Measurements from ENCODE around the gene DMPK. TPM values are rescaled to one million over a fixed set of nuclear protein-coding genes. Genes with fewer than 3 reads are reported as not detected.
"Not testable (repeated sequence)": the region's sequence is repeated elsewhere in the genome, so short reads cannot be mapped to it uniquely, and the experiment has no call there.

Gene DMPK
- total RNA-seq, 1 experiment from 2014 or later: 40.5 TPM

- no peak for TF ChIP-seq CTCF (IDR thresholded peaks at IDR 0.05; ENCODE audit: unreplicated experiment)
- H3K27ac Mint-ChIP-seq (ENCODE audit: low read depth, unreplicated experiment): peak overlapping the region; percentile 82
- peaks cover 18% of the 10 kb centered on the region for H3K36me3 Mint-ChIP-seq (ENCODE audit: insufficient read depth, unreplicated experiment)
- intact Hi-C loops (cut with micrococcal nuclease): no loop called here
- H3K4me3 Mint-ChIP-seq (ENCODE audit: unreplicated experiment): peak overlapping the region; percentile 99
- no peaks in the 10 kb centered on the region for H3K27me3 Mint-ChIP-seq (ENCODE audit: insufficient read depth, unreplicated experiment)
- no TSS peak for BruUV-seq (replicated peaks)
- ChIA-PET POLR2A (interaction anchor here (0.6 to 3.6 kb wide), 15 partner anchors 10 to 265 kb away, joined by 3 to 89 read pairs (median 4); partner anchors contain the start of genes CCDC61, DMPK, QPCTL and SIX5), CTCF (interaction anchor here (0.6 to 2.8 kb wide), 8 partner anchors 13 to 1542 kb away, joined by 3 to 12 read pairs (median 5); partner anchors contain the start of genes QPCTL and SIX5)
- H3K9me3 Mint-ChIP-seq (ENCODE audit: unreplicated experiment): no peaks in the 10 kb centered on the region
- H3K4me1 Mint-ChIP-seq (ENCODE audit: insufficient read depth, unreplicated experiment): peaks cover 13% of the 10 kb centered on the region
- DNase-seq (ENCODE audit: unreplicated experiment): peak; percentile 65
Measured at GRCh38 chr19:45729800-45730290, 52.4 kb downstream of the DMPK start.

- H3K9me3 Mint-ChIP-seq (ENCODE audit: unreplicated experiment); H3K27me3 Mint-ChIP-seq (ENCODE audit: insufficient read depth, unreplicated experiment); H3K4me3 Mint-ChIP-seq (ENCODE audit: unreplicated experiment); BruUV-seq (replicated peaks); DNase-seq (ENCODE audit: unreplicated experiment); intact Hi-C loops (cut with micrococcal nuclease); H3K27ac Mint-ChIP-seq (ENCODE audit: low read depth, unreplicated experiment): not testable (repeated sequence)
- peaks cover 25% of the 10 kb centered on the region for H3K36me3 Mint-ChIP-seq (ENCODE audit: insufficient read depth, unreplicated experiment)
- ChIA-PET POLR2A (interaction anchor here (0.6 to 3.6 kb wide), 3 partner anchors 11 to 143 kb away, joined by 3 to 89 read pairs (median 11); partner anchors contain the start of gene SIX5), CTCF (interaction anchor here (2.3 kb wide), 1 partner anchor 41 kb away, joined by 12 read pairs; the partner anchor contains the start of gene SIX5)
- peaks cover 18% of the 10 kb centered on the region for H3K4me1 Mint-ChIP-seq (ENCODE audit: insufficient read depth, unreplicated experiment)
Measured at GRCh38 chr19:45728683-45729082, 53.6 kb downstream of the DMPK start.

- BruUV-seq (replicated peaks); H3K27me3 Mint-ChIP-seq (ENCODE audit: insufficient read depth, unreplicated experiment); intact Hi-C loops (cut with micrococcal nuclease); DNase-seq (ENCODE audit: unreplicated experiment); H3K9me3 Mint-ChIP-seq (ENCODE audit: unreplicated experiment); H3K27ac Mint-ChIP-seq (ENCODE audit: low read depth, unreplicated experiment); H3K4me3 Mint-ChIP-seq (ENCODE audit: unreplicated experiment): not testable (repeated sequence)
- ChIA-PET CTCF (interaction anchor here (1.0 kb wide), 1 partner anchor 21 kb away, joined by 4 read pairs; no protein-coding TSS in a partner anchor), POLR2A (interaction anchor here (1.0 to 2.2 kb wide), 4 partner anchors 10 to 52 kb away, joined by 3 to 8 read pairs (median 4); partner anchors contain the start of genes FBXO46, SIX5 and SNRPD2)
- Mint-ChIP-seq H3K4me1 (ENCODE audit: insufficient read depth, unreplicated experiment) (peaks cover 23% of the 10 kb centered on the region), H3K36me3 (ENCODE audit: insufficient read depth, unreplicated experiment) (peaks cover 37% of the 10 kb centered on the region)
Measured at GRCh38 chr19:45720065-45720464, 62.2 kb downstream of the DMPK start.

Other genes with a start within 250 kb of the DMPK start
- gene OPA3, start 197.7 kb downstream of the DMPK start, total RNA-seq (2022): 16.8 and 17.3 TPM in 2 replicates
- not detected in 2 replicates for gene GPR4, start 180.3 kb downstream of the DMPK start, total RNA-seq (2022)
- 110 and 137 TPM in 2 replicates for gene EML2, start 143.1 kb downstream of the DMPK start, total RNA-seq (2022)
- gene GIPR, start 114.3 kb downstream of the DMPK start, total RNA-seq (2022): not detected in 2 replicates
- gene SNRPD2, start 90.5 kb downstream of the DMPK start, total RNA-seq (2022): 406 and 472 TPM in 2 replicates
- 14.9 and 17.3 TPM in 2 replicates for gene QPCTL, start 89.8 kb downstream of the DMPK start, total RNA-seq (2022)
- gene FBXO46, start 51.6 kb downstream of the DMPK start, total RNA-seq (2022): 13.6 and 15.0 TPM in 2 replicates
- not detected in 2 replicates for gene MEIOSIN, start 49.1 kb downstream of the DMPK start, total RNA-seq (2022)
- gene SIX5, start 13.2 kb downstream of the DMPK start, total RNA-seq (2022): 17.3 and 19.6 TPM in 2 replicates
- gene DMWD, start 10.4 kb upstream of the DMPK start, total RNA-seq (2022): 57.5 and 71.6 TPM in 2 replicates
- gene RSPH6A, start 32.8 kb upstream of the DMPK start, total RNA-seq (2022): 0.21 and 0.29 TPM in 2 replicates
- 77.4 and 86.2 TPM in 2 replicates for gene SYMPK, start 80.7 kb upstream of the DMPK start, total RNA-seq (2022)
- gene FOXA3, start 81.8 kb upstream of the DMPK start, total RNA-seq (2022): not detected in 2 replicates
- 14.7 and 18.1 TPM in 2 replicates for gene IRF2BP1, start 103.7 kb upstream of the DMPK start, total RNA-seq (2022)
- gene MYPOP, start 120.1 kb upstream of the DMPK start, total RNA-seq (2022): 5.5 and 7.0 TPM in 2 replicates
- gene NANOS2, start 132.3 kb upstream of the DMPK start, total RNA-seq (2022): not detected in 2 replicates
- not detected in 2 replicates for gene NOVA2, start 191.4 kb upstream of the DMPK start, total RNA-seq (2022)
- 17.5 and 18.9 TPM in 2 replicates for gene CCDC61, start 213.0 kb upstream of the DMPK start, total RNA-seq (2022)
- not detected in 2 replicates for gene PGLYRP1, start 240.6 kb upstream of the DMPK start, total RNA-seq (2022)